ENCODE results near the gene DCBLD1.

Gene DCBLD1

DNA sequence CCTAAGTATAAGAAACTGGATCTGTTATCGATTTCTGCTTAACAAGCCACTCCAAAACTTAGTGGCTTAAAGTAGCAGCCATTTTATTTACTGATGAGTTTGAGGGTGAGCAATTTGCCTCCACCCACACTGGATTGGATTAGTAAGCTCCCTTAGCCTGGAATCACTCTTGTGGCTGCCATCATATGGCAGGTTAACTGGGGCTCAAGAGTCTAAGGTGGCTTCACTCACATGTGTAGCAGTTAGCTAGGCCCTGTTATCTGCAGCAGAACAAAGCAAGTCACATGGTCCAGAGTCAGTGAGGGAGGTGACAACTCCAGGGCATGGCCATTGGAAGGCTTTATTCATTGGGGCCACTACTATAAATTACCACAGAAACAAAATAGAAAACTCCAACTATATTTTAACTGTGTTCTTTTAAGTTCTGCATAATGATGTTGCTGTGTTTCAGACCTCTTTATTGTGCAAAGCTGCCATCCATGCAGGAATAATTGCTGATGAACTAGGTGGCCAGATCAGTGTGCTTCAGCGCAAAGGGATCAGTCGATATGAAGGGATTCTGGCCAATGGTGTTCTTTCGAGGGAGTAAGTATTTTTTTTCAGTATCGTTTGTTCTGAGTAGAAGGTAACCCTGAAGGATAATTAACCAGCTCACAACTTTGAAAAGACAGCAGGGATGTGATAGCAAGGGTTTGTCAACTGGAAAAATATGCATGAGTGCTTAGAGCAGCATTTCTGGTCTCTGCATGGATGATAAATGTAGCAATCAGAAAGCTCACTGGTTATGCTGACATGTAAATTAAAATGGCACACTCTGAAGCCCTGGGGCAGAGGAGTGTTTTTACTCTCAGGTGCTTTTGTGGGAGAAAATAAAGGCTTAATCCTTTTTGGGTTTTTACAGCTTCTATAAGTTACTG, 49.6 kb downstream of the DCBLD1 start:
- DNase-seq: no peak

DNA sequence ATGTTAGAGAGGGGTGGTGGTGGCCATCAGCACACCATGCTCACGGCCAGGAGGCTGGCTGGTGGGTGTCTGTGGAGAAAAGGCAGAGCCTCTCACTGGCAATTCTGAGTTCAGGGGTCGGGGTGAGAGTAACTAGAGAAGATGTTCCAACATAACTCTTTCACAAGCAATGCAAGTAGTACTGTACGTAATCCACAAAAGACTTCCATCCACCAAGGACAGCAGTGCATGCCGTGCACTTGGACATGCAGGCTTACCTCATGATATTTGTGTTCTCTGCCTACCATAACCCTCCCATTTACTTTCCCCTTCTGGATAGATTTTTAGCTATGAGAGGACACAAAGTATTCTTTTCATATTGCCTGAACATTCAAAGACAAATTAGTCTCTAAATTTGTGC, 51.3 kb downstream of the DCBLD1 start:
- DNase-seq: no peak

DNA sequence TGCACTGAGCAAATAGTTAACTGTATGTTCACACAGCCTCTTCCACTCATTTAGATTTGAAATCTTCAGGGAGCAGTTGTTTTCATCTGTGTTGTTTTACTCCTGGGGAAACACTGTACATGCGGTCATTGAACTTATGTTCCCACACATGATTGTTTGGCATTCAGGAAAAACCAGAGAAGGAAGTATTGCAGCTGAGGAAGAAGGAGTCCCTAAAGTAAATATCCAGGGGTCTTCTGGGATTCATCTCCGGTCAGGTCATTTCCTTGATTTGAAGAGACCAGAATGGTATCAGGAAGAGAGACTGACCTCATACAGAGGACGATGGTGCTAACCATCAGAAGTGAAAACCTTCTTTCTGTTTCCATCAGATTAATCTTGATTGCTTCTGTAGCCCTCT, 52.5 kb downstream of the DCBLD1 start:
- DNase-seq: no peak

DNA sequence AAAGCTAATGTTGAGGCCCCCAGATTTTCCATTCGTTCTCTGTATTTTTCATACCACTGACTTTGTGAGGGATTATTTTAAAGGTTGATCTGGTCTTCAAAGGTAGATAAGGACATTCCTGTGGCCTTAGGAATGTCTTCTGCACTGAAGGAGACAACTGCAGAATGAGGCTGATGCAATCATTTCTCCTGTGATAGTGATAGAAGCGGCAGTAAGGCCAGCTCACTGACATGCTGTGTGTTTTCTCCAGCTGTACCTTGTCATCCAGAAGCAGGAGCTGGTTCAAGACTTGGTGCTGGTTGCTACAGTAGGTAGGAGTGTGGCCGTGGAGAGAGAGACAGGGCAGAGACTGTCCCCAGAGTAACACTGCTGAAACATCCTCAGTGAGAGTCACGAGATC, 53.8 kb downstream of the DCBLD1 start:
- DNase-seq: no peak

DNA sequence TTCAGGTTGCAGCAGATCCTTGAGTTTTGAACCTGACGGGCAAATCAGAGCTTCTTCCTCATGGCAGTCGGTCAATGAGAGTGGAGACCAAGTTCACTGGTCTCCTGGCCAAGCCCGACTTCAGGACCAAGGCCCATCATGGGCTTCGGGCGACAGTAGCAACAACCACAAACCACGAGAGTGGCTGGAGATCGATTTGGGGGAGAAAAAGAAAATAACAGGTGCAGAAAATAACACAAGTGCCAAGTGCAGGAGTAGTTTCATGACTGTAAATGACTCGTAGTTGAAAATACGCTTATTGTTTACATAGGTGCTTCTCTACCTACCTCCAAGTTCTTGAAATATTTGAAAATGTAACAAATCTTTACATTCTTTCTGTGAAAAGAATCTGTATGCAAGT, 56.1 kb downstream of the DCBLD1 start:
- no peak for DNase-seq

DNA sequence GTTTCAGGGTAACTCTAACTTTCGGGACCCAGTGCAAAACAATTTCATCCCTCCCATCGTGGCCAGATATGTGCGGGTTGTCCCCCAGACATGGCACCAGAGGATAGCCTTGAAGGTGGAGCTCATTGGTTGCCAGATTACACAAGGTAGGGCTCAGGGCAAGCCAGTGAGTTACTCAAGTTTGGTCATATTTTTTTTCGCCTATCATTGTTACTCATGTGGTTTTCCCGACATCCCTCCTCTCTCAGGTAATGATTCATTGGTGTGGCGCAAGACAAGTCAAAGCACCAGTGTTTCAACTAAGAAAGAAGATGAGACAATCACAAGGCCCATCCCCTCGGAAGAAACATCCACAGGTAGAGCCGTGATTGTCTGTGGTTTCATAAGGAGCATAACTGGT, 58.2 kb downstream of the DCBLD1 start:
- no peak for DNase-seq

DNA sequence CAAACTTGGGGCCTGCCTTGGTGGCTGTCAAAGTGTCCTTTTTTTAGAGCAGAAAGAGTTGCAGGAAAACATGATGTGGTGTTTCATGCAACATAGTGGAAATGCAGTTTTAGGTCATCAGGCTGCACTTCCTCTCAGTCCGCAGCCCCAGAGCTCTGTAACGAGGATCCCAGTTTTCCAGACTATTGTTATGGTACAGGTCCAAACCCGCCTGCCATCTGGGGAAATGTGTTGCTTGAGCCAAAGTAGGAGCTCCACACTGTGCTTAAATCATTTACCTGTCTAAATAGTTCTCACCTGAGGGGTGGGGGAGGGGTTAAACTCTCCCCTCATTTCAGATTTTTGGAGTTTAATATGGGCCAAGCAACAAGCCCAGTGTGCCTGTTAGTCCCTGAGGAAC, 60.0 kb downstream of the DCBLD1 start:
- no peak for DNase-seq

DNA sequence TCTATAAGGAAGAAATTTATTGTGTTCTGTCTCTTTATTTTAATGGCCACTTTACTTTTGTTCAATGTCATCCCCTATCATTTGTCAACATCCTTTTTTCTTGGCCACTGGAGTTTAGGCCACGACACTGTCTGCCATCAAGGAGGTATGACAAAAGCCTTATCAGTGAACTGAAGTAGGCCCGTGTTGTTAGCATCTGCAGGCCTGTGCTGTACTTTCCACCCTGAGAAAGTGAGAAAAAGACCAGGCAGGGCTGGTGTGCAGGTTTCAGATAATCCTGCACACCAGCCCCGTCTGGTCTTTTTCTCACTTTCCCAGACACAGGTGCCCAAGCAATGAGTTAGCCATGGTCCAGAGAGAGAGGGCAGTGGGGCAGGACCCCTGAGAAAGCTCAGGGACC, 62.2 kb downstream of the DCBLD1 start:
- DNase-seq: no peak

DNA sequence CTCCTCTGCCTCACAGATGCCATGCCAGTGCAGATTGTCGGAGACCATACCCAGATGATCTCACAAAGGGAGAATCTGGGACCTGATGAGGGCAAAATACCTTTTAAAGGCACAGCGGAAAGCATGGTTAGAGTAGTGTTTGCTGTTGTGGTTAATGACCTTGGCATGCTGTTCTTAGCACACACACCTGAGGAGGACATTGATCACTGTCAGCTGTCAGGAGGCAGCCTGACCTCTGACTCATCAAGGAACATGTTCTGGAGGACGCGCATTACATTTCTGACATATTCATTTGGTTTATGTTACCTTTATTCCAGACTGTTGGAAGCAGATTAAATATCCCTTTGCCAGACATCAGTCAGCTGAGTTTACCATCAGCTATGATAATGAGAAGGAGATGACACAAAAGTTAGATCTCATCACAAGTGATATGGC, 62.7 kb downstream of the DCBLD1 start:
- no peak for DNase-seq

DNA sequence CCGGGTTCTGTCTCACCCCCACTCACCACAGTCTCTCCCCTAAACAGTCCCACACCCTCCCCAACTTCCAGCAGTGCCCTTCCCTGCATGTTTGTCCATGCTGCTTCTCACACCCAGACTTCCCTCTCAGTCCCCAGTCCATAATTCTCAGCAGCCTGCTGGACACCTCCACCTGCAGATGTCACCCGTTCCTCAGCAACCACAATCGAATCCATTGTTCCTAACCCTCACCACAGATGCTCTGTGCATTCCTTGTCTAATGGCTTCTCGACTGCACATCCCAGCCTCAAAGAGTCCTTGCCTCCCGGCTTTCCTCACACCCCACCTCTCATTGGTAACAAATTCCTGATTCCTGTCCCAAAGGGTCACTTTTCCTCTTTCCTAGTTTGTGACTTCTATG, 64.2 kb downstream of the DCBLD1 start:
- DNase-seq: no peak

DNA sequence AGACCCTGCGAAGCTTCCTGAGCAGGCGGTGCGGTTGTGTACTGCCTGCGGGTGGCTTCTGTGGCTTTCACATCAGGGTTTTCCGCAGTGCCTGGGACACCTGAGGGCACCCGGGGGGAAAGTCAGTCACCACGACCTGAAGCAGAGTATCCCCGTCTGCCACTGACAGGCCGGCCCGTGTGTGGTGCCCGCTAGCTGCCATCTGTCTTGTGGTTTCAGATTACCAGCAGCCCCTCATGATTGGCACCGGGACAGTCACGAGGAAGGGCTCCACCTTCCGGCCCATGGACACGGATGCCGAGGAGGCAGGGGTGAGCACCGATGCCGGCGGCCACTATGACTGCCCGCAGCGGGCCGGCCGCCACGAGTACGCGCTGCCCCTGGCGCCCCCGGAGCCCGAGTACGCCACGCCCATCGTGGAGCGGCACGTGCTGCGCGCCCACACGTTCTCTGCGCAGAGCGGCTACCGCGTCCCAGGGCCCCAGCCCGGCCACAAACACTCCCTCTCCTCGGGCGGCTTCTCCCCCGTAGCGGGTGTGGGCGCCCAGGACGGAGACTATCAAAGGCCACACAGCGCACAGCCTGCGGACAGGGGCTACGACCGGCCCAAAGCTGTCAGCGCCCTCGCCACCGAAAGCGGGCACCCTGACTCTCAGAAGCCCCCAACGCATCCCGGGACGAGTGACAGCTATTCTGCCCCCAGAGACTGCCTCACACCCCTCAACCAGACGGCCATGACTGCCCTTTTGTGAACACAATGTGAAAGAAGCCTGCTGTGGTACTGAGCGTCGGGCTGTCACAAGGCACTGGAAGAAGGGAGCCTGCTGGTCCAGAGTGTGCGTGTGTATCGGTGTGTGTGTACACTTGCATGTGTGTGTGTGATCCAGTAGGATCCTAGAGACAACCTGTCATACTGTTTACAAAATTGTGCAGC, 65.5 kb downstream of the DCBLD1 start:
- no peak for DNase-seq

DNA sequence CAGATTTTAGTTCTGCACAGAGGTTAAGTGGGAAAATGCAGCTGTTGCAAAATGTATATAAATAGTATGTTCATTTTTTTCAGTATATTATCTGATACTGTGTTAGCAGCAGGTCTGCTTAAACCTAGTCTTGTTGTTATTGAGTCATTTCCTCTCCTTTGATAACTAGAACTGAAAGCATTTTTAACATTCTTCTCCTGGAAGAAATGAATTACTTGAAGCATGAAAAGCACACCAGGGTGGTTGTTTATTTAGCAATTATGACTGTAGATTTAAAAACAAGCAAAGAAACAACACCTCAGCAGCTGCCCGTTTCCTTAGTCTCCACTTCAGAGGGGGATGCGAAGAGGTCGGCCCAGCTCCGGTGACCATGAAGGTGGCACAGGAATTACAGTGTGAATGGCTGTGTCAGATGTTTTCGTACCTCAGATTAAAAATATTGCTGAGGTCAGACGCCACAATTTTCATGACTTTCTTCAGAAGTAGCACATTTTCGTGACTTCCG, 66.4 kb downstream of the DCBLD1 start:
- DNase-seq: no peak

DNA sequence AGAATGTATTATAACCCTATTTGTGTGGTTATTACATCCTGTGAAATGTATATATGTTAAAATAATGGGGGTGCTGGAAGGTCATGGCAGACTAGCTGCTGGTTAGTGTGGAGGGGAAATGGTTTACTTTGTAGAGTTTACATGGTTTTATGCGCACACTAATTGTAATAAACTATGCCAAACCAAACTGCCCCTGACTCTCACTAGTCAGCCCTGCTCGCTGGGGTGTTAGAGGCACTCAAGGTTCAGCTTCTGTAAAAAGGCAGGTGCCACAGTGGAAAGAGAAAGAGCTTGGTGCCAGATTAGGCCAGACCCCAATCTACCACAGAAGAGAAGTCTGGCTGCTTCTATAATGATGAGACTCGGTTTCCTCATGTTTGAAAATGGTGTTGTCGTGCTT, 67.1 kb downstream of the DCBLD1 start:
- DNase-seq: no peak

DNA sequence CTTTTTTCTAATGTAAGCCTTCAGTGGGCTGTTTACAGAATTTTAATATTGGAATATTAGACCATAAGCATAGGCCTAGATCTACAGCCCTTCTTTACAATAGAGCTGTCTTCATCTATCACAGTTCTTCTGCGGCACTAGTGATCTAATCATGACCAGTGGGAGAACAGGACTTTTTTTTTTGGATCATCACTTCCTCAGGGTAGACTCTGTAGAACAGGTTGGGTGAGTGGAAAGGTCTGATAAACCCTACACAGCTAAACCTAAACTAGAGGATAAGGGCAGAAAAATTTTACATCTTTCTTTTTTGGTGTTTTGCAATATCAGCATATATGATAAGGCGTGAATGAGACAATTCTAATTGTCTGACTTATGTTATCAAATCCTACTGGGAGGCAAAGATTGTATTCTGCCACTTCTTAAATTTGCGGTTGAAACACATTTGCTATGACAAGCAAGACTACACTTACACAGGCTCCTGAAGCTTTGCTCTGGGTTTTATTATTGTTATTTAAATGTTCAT, 67.7 kb downstream of the DCBLD1 start:
- no peak for DNase-seq

DNA sequence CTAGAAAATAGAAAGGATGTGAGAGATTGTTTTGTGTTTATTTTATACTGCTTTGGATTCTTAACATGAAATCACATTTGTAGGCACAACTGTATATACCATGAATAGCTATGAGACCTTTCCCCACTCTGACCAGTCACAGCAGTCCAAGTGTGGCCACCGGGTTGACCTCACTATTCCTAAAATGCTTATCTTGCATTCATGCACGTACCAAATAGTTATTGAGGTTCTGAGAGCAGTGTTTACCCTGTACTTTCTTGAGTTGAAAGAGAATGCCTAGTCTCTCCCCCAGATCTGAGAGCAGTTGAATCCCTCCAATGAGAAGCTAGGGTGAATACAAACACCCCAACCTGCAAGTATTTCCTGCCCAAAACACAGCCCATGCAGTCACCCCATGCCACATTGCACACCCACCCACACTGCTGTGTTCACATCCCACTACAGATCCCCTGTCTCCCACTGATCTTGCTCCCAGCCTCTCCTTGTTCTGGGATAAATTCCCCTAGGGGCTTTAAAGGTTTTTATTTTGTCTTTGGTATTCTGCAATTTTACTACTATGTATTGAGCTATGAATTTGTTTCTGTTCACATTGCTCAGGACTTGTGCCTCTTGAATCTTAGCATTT, 68.3 kb downstream of the DCBLD1 start:
- DNase-seq: no peak

DNA sequence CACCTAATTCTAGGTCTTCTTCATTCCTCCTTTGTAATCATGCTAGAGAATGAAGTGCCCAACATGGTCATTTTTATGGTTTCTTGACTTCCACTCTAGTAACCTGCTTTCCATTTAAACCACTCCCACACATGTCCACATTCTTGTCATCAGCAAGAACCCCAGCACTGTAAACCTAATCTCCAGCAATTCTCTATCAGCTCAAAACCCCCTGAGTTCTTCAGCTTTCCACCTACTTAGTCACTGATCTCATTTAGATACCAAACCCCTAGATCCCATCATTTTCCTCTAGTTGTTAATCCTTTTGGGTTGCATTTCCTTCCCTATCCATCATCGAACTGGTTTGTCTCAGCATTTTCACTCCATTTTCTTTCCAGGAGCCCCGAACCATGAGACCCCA, 70.1 kb downstream of the DCBLD1 start:
- DNase-seq: no peak

DNA sequence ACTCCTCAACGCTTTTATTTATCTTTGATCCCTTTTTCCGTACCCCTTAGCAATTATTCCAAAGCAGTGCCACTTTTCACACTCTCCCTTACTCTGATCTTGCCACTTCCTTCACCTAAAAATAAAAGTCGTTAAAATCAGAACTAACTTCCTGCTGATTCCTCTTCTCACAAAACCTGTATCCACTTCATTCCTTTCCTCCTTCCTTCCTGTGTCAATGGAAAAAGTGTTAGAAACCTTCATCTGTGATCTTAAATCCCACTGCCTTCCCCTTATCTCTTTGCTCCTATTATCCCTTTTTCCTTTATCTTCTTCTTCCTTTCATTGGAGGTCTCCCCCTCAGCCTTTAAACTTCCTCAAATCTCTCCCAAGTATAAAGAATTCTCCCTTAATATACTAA, 70.7 kb downstream of the DCBLD1 start:
- no peak for DNase-seq

DNA sequence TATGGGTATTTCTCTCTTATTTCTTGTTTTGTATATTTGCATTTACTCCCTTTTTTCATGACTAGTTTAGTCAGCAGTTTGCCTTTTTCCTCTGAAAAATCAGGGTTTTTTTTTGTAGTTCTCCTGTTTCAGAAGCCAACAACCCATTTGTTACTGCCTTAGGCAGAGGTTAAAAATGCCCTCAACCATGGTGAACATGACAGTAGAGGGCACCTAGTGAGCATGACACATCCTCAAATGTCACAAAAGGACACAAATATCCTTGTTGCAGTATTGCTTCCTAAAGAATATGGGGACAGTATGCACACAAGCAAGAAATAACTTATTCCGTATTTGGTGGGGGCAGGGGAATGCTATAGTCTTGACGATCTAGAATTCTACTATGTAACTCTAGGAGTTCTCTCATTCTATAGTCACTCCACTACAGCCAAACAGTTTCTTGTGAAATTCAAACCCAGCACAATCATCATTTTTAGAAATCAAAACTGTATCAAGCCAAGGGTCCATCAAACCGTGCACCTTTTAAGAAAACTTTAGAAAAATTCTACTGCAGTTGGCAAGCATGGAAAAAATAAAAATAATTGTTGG, 72.9 kb downstream of the DCBLD1 start:
- DNase-seq: no peak

DNA sequence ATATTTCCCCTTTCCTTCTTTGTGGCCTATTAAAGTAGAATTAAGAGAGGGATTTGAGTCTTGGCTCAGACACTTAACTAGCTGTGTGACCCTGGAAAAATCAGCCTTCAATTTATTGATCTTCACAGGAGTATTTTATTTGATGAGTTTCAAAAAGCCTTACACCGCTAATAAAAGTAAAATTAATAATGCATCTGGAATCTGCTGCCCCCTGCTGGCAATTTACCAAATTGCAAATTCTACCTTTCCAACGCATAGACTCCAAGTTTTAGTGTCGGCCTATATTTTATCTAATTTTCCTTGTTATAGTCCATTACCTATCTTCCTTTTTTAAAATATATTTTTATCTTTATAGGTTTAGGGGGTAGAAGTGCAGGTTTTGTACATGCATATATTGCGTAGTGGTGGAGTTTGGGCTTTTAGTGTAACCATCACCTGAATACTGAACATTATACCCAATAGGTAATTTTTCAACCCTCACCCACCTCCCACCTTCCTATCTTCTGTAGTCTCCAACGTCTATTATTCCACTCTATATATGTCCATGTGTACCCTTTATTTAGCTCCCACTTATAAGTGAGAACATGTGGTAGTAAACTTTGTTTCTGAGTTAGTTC, 73.5 kb downstream of the DCBLD1 start:
- DNase-seq: no peak

DNA sequence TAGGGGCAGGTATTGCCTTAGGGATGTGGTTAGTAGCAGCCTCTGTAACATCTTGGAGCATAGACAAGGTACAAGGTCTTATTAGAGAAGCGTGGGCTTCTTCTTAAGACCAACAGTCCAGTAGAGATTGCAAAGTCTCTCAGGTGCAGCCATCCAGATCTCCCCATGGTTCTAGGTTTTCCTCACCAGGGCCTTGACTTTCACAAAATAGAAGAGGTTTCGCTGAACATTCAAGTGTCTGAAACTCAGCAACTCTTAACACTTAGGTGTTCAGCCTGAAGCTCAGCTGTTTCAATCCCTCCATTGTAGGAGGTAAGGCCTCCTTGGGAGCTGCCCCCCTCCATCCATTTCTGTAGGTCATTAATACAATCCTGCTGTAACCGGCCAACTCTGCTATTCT, 75.5 kb downstream of the DCBLD1 start:
- DNase-seq: no peak

DNA sequence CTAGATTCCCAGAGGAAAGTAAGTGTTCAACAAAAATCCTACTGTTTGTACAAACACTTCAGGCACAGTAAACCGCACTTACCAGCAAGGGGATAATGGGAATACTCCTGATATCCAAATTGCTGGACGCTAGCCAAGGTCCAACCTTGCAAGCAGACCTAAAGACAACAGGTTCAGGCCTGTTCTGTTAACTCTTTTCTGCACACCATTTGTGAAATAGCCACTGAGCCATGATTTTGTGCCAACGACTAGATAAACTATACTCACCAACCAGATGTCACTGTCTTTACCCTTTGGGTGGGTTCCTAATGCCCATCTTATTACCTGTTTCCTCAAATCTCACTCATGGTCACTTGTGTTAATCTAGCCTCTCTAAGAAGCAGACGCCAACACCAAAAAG, 76.3 kb downstream of the DCBLD1 start:
- DNase-seq: no peak

DNA sequence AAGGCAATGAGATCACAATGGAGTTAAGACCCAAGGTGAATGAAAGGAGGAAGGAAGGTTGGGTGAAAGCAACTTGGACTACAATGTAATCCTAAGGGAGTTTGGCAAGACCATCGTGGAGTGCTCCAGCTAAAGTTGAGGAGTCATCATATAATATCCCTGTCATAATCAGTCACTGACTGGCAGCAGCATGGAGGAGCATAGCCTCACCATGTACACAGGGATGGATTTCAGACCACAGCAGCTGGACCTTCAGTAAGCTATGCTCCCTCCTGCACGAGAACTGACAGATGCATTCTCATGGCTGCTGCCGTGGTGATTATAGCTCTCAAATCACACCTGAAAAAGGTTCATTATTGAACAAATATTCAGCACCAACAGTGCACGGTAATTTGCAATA, 76.8 kb downstream of the DCBLD1 start:
- no peak for DNase-seq

Data from SIG-M5 (cell line).